ENCODE data around the gene SAMD7. TPM values are rescaled to one million over a fixed set of nuclear protein-coding genes. Genes with fewer than 3 reads are reported as not detected.

Gene SAMD7
- total RNA-seq, 1 donor from 2014 or later: not detected

- Histone ChIP-seq H4K20me1 (ENCODE audit: low read depth) (no peaks in the 10 kb centered on the region), H3K27ac (no peak overlapping the region), H3K36me3 (no peaks in the 10 kb centered on the region), H3K79me2 (ENCODE audit: low read depth) (no peaks in the 10 kb centered on the region), H2AFZ (replicated peaks) (no peak overlapping the region), H3F3A (ENCODE audit: low read depth) (no peaks in the 10 kb centered on the region), H3K4me2 (no peak overlapping the region), H3K4me1 (no peaks in the 10 kb centered on the region), H3K9me3 (ENCODE audit: low read depth) (no peaks in the 10 kb centered on the region), H3K4me3 (no peak overlapping the region), H3K27me3 (no peaks in the 10 kb centered on the region), H3K9ac (no peak overlapping the region)
- Mint-ChIP-seq H3K4me3 (no peak overlapping the region), H3K9me3 (no peaks in the 10 kb centered on the region), H3K27ac (no peak overlapping the region), H3K36me3 (no peaks in the 10 kb centered on the region), H3K4me1 (no peaks in the 10 kb centered on the region), H3K27me3 (ENCODE audit: insufficient read depth, low read depth) (no peaks in the 10 kb centered on the region)
- TF ChIP-seq CTCF (IDR thresholded peaks at IDR 0.05) (no peak), EZH2phosphoT487 (IDR thresholded peaks at IDR 0.05) (no peak), EZH2 (IDR thresholded peaks at IDR 0.05) (no peak)
- DNase-seq (ENCODE audit: low spot score): no peak
Measured at GRCh38 chr3:169952045-169952444, 40.7 kb downstream of the SAMD7 start.

- Histone ChIP-seq H3K4me2 (no peak overlapping the region), H4K20me1 (ENCODE audit: low read depth) (no peaks in the 10 kb centered on the region), H3K4me1 (no peaks in the 10 kb centered on the region), H3K79me2 (ENCODE audit: low read depth) (no peaks in the 10 kb centered on the region), H3K27me3 (no peaks in the 10 kb centered on the region), H3F3A (ENCODE audit: low read depth) (no peaks in the 10 kb centered on the region), H2AFZ (replicated peaks) (no peak overlapping the region), H3K4me3 (no peak overlapping the region), H3K9ac (no peak overlapping the region), H3K9me3 (ENCODE audit: low read depth) (no peaks in the 10 kb centered on the region), H3K27ac (no peak overlapping the region), H3K36me3 (no peaks in the 10 kb centered on the region)
- Mint-ChIP-seq H3K27me3 (ENCODE audit: insufficient read depth, low read depth) (no peaks in the 10 kb centered on the region), H3K9me3 (no peaks in the 10 kb centered on the region), H3K27ac (no peak overlapping the region), H3K4me3 (no peak overlapping the region), H3K4me1 (no peaks in the 10 kb centered on the region), H3K36me3 (no peaks in the 10 kb centered on the region)
- no peak for TF ChIP-seq EZH2 (IDR thresholded peaks at IDR 0.05)
- TF ChIP-seq EZH2phosphoT487 (IDR thresholded peaks at IDR 0.05): no peak
- DNase-seq (ENCODE audit: low spot score): no peak
Measured at GRCh38 chr3:169953462-169954141, 42.2 kb downstream of the SAMD7 start.

GRCh38 chr3:169954142-169954756 is 42.9 kb downstream of the SAMD7 start:
- H3K9me3 ChIP-seq (ENCODE audit: low read depth): no peaks in the 10 kb centered on the region
- H3K4me2 ChIP-seq: no peak overlapping the region
- H3F3A ChIP-seq (ENCODE audit: low read depth): no peaks in the 10 kb centered on the region
- no peak overlapping the region for H3K4me3 ChIP-seq
- no peaks in the 10 kb centered on the region for H3K27me3 Mint-ChIP-seq (ENCODE audit: insufficient read depth, low read depth)
- no peaks in the 10 kb centered on the region for H3K36me3 ChIP-seq
- no peaks in the 10 kb centered on the region for H4K20me1 ChIP-seq (ENCODE audit: low read depth)
- no peak overlapping the region for H3K27ac Mint-ChIP-seq
- H3K9ac ChIP-seq: no peak overlapping the region
- no peaks in the 10 kb centered on the region for H3K4me1 ChIP-seq
- H3K27me3 ChIP-seq: no peaks in the 10 kb centered on the region
- H3K9me3 Mint-ChIP-seq: no peaks in the 10 kb centered on the region
- H3K36me3 Mint-ChIP-seq: no peaks in the 10 kb centered on the region
- H3K79me2 ChIP-seq (ENCODE audit: low read depth): no peaks in the 10 kb centered on the region
- no peak overlapping the region for H3K27ac ChIP-seq
- H3K4me1 Mint-ChIP-seq: no peaks in the 10 kb centered on the region
- no peak for DNase-seq (ENCODE audit: low spot score)
- H2AFZ ChIP-seq (replicated peaks): no peak overlapping the region
- TF ChIP-seq EZH2 (IDR thresholded peaks at IDR 0.05): no peak
- TF ChIP-seq EZH2phosphoT487 (IDR thresholded peaks at IDR 0.05): no peak
- TF ChIP-seq CTCF (IDR thresholded peaks at IDR 0.05): no peak
- H3K4me3 Mint-ChIP-seq: no peak overlapping the region

GRCh38 chr3:169955406-169955805 is 44.0 kb downstream of the SAMD7 start:
- Mint-ChIP-seq H3K27me3 (ENCODE audit: insufficient read depth, low read depth) (no peaks in the 10 kb centered on the region), H3K9me3 (no peaks in the 10 kb centered on the region), H3K4me3 (no peak overlapping the region), H3K36me3 (no peaks in the 10 kb centered on the region), H3K27ac (no peak overlapping the region), H3K4me1 (no peaks in the 10 kb centered on the region)
- H3K27me3 ChIP-seq: no peaks in the 10 kb centered on the region
- H3K9ac ChIP-seq: no peak overlapping the region
- H3K27ac ChIP-seq: no peak overlapping the region
- no peaks in the 10 kb centered on the region for H3K79me2 ChIP-seq (ENCODE audit: low read depth)
- no peak overlapping the region for H3K4me3 ChIP-seq
- no peaks in the 10 kb centered on the region for H3K36me3 ChIP-seq
- no peaks in the 10 kb centered on the region for H4K20me1 ChIP-seq (ENCODE audit: low read depth)
- H3K4me1 ChIP-seq: no peaks in the 10 kb centered on the region
- H3K9me3 ChIP-seq (ENCODE audit: low read depth): no peaks in the 10 kb centered on the region
- no peak for DNase-seq (ENCODE audit: low spot score)
- no peaks in the 10 kb centered on the region for H3F3A ChIP-seq (ENCODE audit: low read depth)
- no peak overlapping the region for H3K4me2 ChIP-seq
- H2AFZ ChIP-seq (replicated peaks): no peak overlapping the region
- no peak for TF ChIP-seq CTCF (IDR thresholded peaks at IDR 0.05)
- TF ChIP-seq EZH2phosphoT487 (IDR thresholded peaks at IDR 0.05): no peak
- no peak for TF ChIP-seq EZH2 (IDR thresholded peaks at IDR 0.05)
